Lower leg skin (tissue), 4 donors: ENCODE measurements around the gene CCDC169. TPM values are rescaled to one million over a fixed set of nuclear protein-coding genes. Genes with fewer than 3 reads are reported as not detected.

Experiments
- DNase-seq, 2 donors: peaks; one replicate each; pipeline ENCODE4 v3.0.0-alpha.2; 2019; ENCODE audit warnings: low spot score in 2 of 2
- H3K4me3 ChIP-seq: fragments of 200-600 bp; sonication (generic); 2 replicates; pipeline ENCODE4 v1.5.1; 2017; ENCODE audit warnings: mild to moderate bottlenecking, low read depth; ENCODE audit not compliant: poor library complexity, severe bottlenecking
- CTCF ChIP-seq, 3 donors: fragments of 450-650 bp; IDR thresholded peaks; one replicate each; pipeline ENCODE4 v1.5.1; 2016; ENCODE audit warnings: antibody characterized with exemption in 3 of 3, mild to moderate bottlenecking in 3 of 3, moderate library complexity in 2 of 3
- POLR2A ChIP-seq, 2 donors: fragments of 450-650 bp; IDR thresholded peaks; one replicate each; pipeline ENCODE4 v1.6.1; 2016 to 2017; ENCODE audit warnings: antibody characterized with exemption in 2 of 2, mild to moderate bottlenecking in 1 of 2, moderate library complexity in 1 of 2
- WGBS, 2 donors: methylation state at CpG; one replicate each; pipeline ENCODE4 v1.1.5; 2018; 5-methylcytosine and 5-hydroxymethylcytosine counted together
- intact Hi-C: fragments of 100-400 bp; cut with DNase I; formaldehyde crosslinking; loops from one replicate; pipeline ENCODE4 v1.15.0; 2023; ENCODE audit warnings: low total_unique reads
- total RNA-seq, 4 donors: library from RNA; depleted of rRNA; stranded (reverse); fragments of >200 nt; gene quantifications; one replicate each; pipeline ENCODE4 v1.1.0, GENCODE V29; 2016

Gene CCDC169
- total RNA-seq, 4 donors from 2014 or later: 0.47 to 0.49 TPM; not detected in 2

GRCh38 chr13:36343766-36344165 is 46.2 kb upstream of the CCDC169 start:
- DNase-seq: no peak
- WGBS, 2 donors: 90 to 91% methylated on average over 3 of the region's 3 CpGs
- H3K4me3 ChIP-seq: no peak overlapping the region
- intact Hi-C loops: no loop called here
- TF ChIP-seq POLR2A (IDR thresholded peaks at IDR 0.05) (no peak), CTCF (IDR thresholded peaks at IDR 0.05) (no peak)

GRCh38 chr13:36342715-36343114 is 45.1 kb upstream of the CCDC169 start:
- no peak for DNase-seq
- intact Hi-C loops: no loop called here
- 90 to 97% methylated on average over 2 of the region's 2 CpGs for WGBS, 2 donors
- no peak for TF ChIP-seq POLR2A (IDR thresholded peaks at IDR 0.05)
- TF ChIP-seq CTCF (IDR thresholded peaks at IDR 0.05): no peak
- H3K4me3 ChIP-seq: no peak overlapping the region

- DNase-seq: no peak
- intact Hi-C loops: no loop called here
- TF ChIP-seq CTCF (IDR thresholded peaks at IDR 0.05) (no peak), POLR2A (IDR thresholded peaks at IDR 0.05) (no peak)
- no peak overlapping the region for H3K4me3 ChIP-seq
- WGBS, 2 donors: 67% methylated on average over 1 of the region's 1 CpG
Observed at GRCh38 chr13:36341718-36342117, 44.1 kb upstream of the CCDC169 start.

GRCh38 chr13:36339600-36340155 is 42.1 kb upstream of the CCDC169 start:
- 93 to 95% methylated on average over 4 of the region's 4 CpGs for whole genome bisulfite sequencing, 2 donors
- intact Hi-C loops: no loop called here
- no peak for TF ChIP-seq CTCF (IDR thresholded peaks at IDR 0.05)
- no peak for TF ChIP-seq POLR2A (IDR thresholded peaks at IDR 0.05)
- no peak overlapping the region for H3K4me3 ChIP-seq
- DNase-seq: no peak

- intact Hi-C loops: no loop called here
- H3K4me3 ChIP-seq: no peak overlapping the region
- WGBS, 2 donors: 81 to 84% methylated on average over 3 of the region's 3 CpGs
- no peak for TF ChIP-seq POLR2A (IDR thresholded peaks at IDR 0.05)
- no peak for TF ChIP-seq CTCF (IDR thresholded peaks at IDR 0.05)
- no peak for DNase-seq
Observed at GRCh38 chr13:36337938-36338641, 40.5 kb upstream of the CCDC169 start.
